HCT116 (cell line): ENCODE results near the gene S1PR4. TPM values are rescaled to one million over a fixed set of nuclear protein-coding genes. Genes with fewer than 3 reads are reported as not detected.

ENCODE experiments used
- ATAC-seq: fragments of 200-7000 bp; cut with Tn5 transposase; 2 replicates; pipeline ENCODE4 v1.9.1; 2020; ENCODE audit warnings: mild to moderate bottlenecking, moderate library complexity
- BruUV-seq: library from RNA; stranded (reverse); fragments of 400-500 nt; replicated peaks from 2 replicates; lab custom pipeline; 2021; lab: Mats Ljungman, UMichigan
- CTCF ChIA-PET: fragments of 300-600 bp; sonication (Branson Sonifier 250); formaldehyde crosslinking; loops from one replicate; lab custom pipeline; 2021; ENCODE audit warnings: antibody characterized with exemption; lab: Charles Lee
- POLR2A ChIA-PET: fragments of 300-600, 350-600 bp; sonication (Branson Sonifier 250); formaldehyde crosslinking; loops from one replicate; lab custom pipeline; 2021; ENCODE audit warnings: antibody characterized with exemption; lab: Charles Lee
- RAD21 ChIA-PET, 2 experiments: fragments of 300-600 bp; sonication (Branson Sonifier 250); formaldehyde crosslinking; loops; one replicate each; lab custom pipeline; 2023; ENCODE audit warnings: low total read pairs in 2 of 2; ENCODE audit not compliant: uncharacterized antibody in 2 of 2, unreplicated experiment in 2 of 2, low non-redundant PET in 1 of 2; lab: Charles Lee
- DNase-seq: peaks from one replicate; pipeline ENCODE4 v3.0.0-alpha.2; 2010; ENCODE audit warnings: low read depth, low spot score
- H2AFZ ChIP-seq: fragments of 200-600 bp; shearing (Covaris generic), sonication (generic); 2 replicates; pipeline ENCODE4 v1.6.1; 2017; ENCODE audit warnings: low read depth, mixed run types, mixed read lengths, antibody characterized with exemption, low read length; ENCODE audit not compliant: poor library complexity, severe bottlenecking
- H3K27ac ChIP-seq: 2 replicates; pipeline ENCODE4 v1.5.1; 2012; ENCODE audit warnings: low read depth, low read length
- H3K27me3 ChIP-seq: fragments of 200-600 bp; sonication (generic); 2 replicates; pipeline ENCODE4 v1.6.1; 2016; ENCODE audit warnings: mixed run types, low read length, mixed read lengths; ENCODE audit not compliant: insufficient read depth
- H3K36me3 ChIP-seq, 2 experiments: fragments of 200-500 bp in 1 of 2; fragments of 200-600 bp in 1 of 2; sonication (Bioruptor generic) in 1 of 2; sonication (generic) in 1 of 2; 2 replicates each; pipeline versions ENCODE4 v1.5.1 to v1.6.1; 2014 to 2016; ENCODE audit warnings: low read length in 2 of 2, inconsistent platforms in 1 of 2, mixed read lengths in 1 of 2, mixed run types in 1 of 2; ENCODE audit not compliant: insufficient read depth in 2 of 2, control insufficient read depth in 1 of 2
- H3K4me1 ChIP-seq, 2 experiments: fragments of 200-600 bp in 1 of 2; sonication (generic) in 1 of 2; 2 replicates each; pipeline versions ENCODE4 v1.5.1 to v1.6.1; 2012 to 2017; ENCODE audit warnings: low read length in 2 of 2, inconsistent platforms in 1 of 2, mild to moderate bottlenecking in 1 of 2, mixed read lengths in 1 of 2, mixed run types in 1 of 2, moderate library complexity in 1 of 2; ENCODE audit not compliant: insufficient read depth in 2 of 2, control insufficient read depth in 1 of 2
- H3K4me2 ChIP-seq: fragments of 200-600 bp; sonication (generic); 2 replicates; pipeline ENCODE4 v1.6.1; 2017; ENCODE audit warnings: mixed run types, low read length, mixed read lengths
- H3K4me3 ChIP-seq, 2 experiments: fragments of 200-600 bp in 1 of 2; sonication (generic) in 1 of 2; replicated peaks in 1 of 2; 2 replicates each; pipeline ENCODE4 v1.5.1; 2011 to 2016; ENCODE audit warnings: low read length in 2 of 2, control low read depth in 1 of 2, low read depth in 1 of 2, mild to moderate bottlenecking in 1 of 2, mixed read lengths in 1 of 2, mixed run types in 1 of 2
- H3K79me2 ChIP-seq: fragments of 200-600 bp; sonication (generic); 2 replicates; pipeline ENCODE4 v1.6.1; 2017; ENCODE audit warnings: mild to moderate bottlenecking, mixed run types, low read length, moderate library complexity, mixed read lengths; ENCODE audit not compliant: insufficient read depth
- H3K9ac ChIP-seq: fragments of 200-600 bp; sonication (generic); 2 replicates; pipeline ENCODE4 v1.6.1; 2016; ENCODE audit warnings: low read length, mixed read lengths
- H3K9me2 ChIP-seq: fragments of 200-600 bp; sonication (generic), shearing (Covaris generic); 2 replicates; pipeline ENCODE4 v1.6.1; 2017; ENCODE audit warnings: mixed run types, mild to moderate bottlenecking, moderate library complexity; ENCODE audit not compliant: insufficient read depth
- H3K9me3 ChIP-seq, 2 experiments: fragments of 200-500 bp in 1 of 2; fragments of 200-600 bp in 1 of 2; sonication (Bioruptor generic) in 1 of 2; sonication (generic) in 1 of 2; 2 replicates each; pipeline ENCODE4 v1.6.1; 2014 to 2017; ENCODE audit warnings: low read length in 2 of 2, mixed read lengths in 2 of 2, inconsistent platforms in 1 of 2, low read depth in 1 of 2, mild to moderate bottlenecking in 1 of 2, mixed run types in 1 of 2, moderate library complexity in 1 of 2; ENCODE audit not compliant: control insufficient read depth in 1 of 2, insufficient read depth in 1 of 2
- H4K20me1 ChIP-seq: fragments of 200-600 bp; sonication (generic), shearing (Covaris generic); 2 replicates; pipeline ENCODE4 v1.6.1; 2017; ENCODE audit warnings: mixed run types, mild to moderate bottlenecking, moderate library complexity; ENCODE audit not compliant: insufficient read depth
- CBX3 ChIP-seq: IDR thresholded peaks from 2 replicates; pipeline ENCODE4 v1.6.1; 2012; ENCODE audit warnings: low read depth
- EGR1 ChIP-seq: IDR thresholded peaks from 2 replicates; pipeline ENCODE4 v1.6.1; 2012; ENCODE audit warnings: low read depth
- FOSL1 ChIP-seq: IDR thresholded peaks from 2 replicates; pipeline ENCODE4 v1.6.1; 2012; ENCODE audit warnings: low read depth
- POLR2AphosphoS5 ChIP-seq: IDR thresholded peaks from 2 replicates; pipeline ENCODE4 v1.6.1; 2011; ENCODE audit warnings: mild to moderate bottlenecking, low read depth, low read length, moderate library complexity
- SIN3A ChIP-seq: IDR thresholded peaks from 2 replicates; pipeline ENCODE4 v1.6.1; 2012; ENCODE audit warnings: low read depth
- TCF7L2 ChIP-seq: IDR thresholded peaks from 2 replicates; pipeline ENCODE4 v1.7.0; 2011; ENCODE audit warnings: borderline replicate concordance, inconsistent platforms; ENCODE audit not compliant: insufficient read depth, insufficient read length; ENCODE audit errors: extremely low read depth
- YY1 ChIP-seq: IDR thresholded peaks from 2 replicates; pipeline ENCODE4 v1.6.1; 2011; ENCODE audit warnings: low read length, low read depth, moderate library complexity, mild to moderate bottlenecking; ENCODE audit not compliant: insufficient replicate concordance; ENCODE audit errors: extremely low read depth
- ZBTB33 ChIP-seq: IDR thresholded peaks from 2 replicates; pipeline ENCODE4 v1.6.1; 2011; ENCODE audit warnings: mild to moderate bottlenecking, low read length, moderate library complexity; ENCODE audit not compliant: insufficient replicate concordance; ENCODE audit errors: extremely low read depth
- intact Hi-C: fragments of 100-400 bp; cut with micrococcal nuclease; formaldehyde crosslinking; loops from 2 replicates; pipeline ENCODE4 v1.10.0; 2022
- total RNA-seq: library from RNA; stranded (reverse); gene quantifications from one replicate; pipeline ENCODE4 v1.2.1, GENCODE V29; 2021; ENCODE audit not compliant: unreplicated experiment
- TF ChIP-seq, protein P1 (sequence below): IDR thresholded peaks from 2 replicates; pipeline ENCODE4 v1.6.1; 2012
- TF ChIP-seq, protein P2 (sequence below), 3 experiments: fragments of 200-600 bp in 1 of 3; sonication (generic) in 1 of 3; IDR thresholded peaks in 2 of 3; conservative IDR thresholded peaks in 1 of 3; 2 replicates each; pipeline ENCODE4 v1.5.1; 2012 to 2017; ENCODE audit warnings: low read depth in 2 of 3, low read length in 2 of 3, antibody characterized with exemption in 1 of 3, borderline replicate concordance in 1 of 3, control low read depth in 1 of 3, mild to moderate bottlenecking in 1 of 3, mixed read lengths in 1 of 3, mixed run types in 1 of 3, moderate library complexity in 1 of 3; ENCODE audit not compliant: insufficient read depth in 1 of 3
- TF ChIP-seq, protein P3 (sequence below): IDR thresholded peaks from 2 replicates; pipeline ENCODE4 v1.6.1; 2012

Gene S1PR4
- total RNA-seq, 1 experiment from 2014 or later, result 0.71 TPM

DNA sequence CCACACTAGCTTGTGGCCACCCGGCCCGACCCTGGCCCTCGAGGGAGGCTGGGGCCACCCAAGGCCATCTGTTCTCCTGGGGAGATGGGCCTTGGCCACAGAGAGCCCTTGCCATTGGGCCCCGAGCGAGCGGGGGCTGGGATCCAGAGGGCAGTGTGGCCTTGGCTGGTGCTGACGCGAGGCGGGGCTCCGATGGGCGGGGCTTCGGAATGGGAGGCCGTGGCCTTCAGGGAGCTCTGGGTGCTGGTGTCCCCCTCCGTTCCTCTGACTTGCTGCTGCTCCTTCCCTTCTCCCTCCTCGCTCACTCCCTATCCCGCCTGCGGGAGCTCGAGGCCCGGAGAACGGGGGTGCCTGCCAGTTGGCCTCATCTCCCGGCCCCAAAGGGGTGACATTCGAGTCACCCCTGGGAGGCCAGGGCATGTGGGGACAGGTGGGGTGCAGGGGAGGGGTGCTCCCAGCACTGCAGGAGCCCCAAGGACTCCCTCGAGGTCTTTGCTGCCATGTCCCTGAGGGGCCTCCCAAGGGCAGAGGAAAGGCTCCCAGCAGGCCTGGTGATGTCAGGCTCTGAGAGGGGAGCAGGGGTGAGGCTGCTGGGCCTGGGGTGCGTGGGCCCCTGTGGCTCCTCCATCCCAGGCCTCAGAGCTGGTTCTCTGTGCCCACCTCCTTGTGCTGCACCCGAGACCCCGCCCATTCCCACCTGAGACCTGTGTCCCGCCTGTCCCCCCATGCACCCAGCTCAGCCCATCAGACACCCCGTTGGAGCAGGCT lies 11.3 kb downstream of the S1PR4 start:
- CTCF ChIA-PET, result no interaction called here
- POLR2A ChIA-PET, result no interaction called here
- no TSS peak for BruUV-seq
- no peaks in the 10 kb centered on the region for H3K27me3 ChIP-seq
- no peak overlapping the region for H3K4me2 ChIP-seq
- peaks cover 9% of the 10 kb centered on the region; the same call in 1 of the 2 replicates for H4K20me1 ChIP-seq
- no peak for TF ChIP-seq ZBTB33
- peaks cover 10 to 26% of the 10 kb centered on the region in 2 experiments; a peak in 3 of 4 replicates for H3K4me1 ChIP-seq
- H2AFZ ChIP-seq, result no peak overlapping the region
- peaks cover 89% of the 10 kb centered on the region for H3K79me2 ChIP-seq
- H3K9me2 ChIP-seq, result no peaks in the 10 kb centered on the region
- ATAC-seq (no peak), DNase-seq (no peak)
- no peak overlapping the region for H3K4me3 ChIP-seq
- RAD21 ChIA-PET, result no interaction called here
- H3K9me3 ChIP-seq, result no peaks in the 10 kb centered on the region
- H3K9ac ChIP-seq, result no peak overlapping the region
- H3K27ac ChIP-seq, result no peak overlapping the region; the same call in 1 of the 2 replicates
- intact Hi-C loops, result no loop called here
- peaks cover 6 to 39% of the 10 kb centered on the region in 2 experiments; a peak in 3 of 4 replicates for H3K36me3 ChIP-seq

DNA sequence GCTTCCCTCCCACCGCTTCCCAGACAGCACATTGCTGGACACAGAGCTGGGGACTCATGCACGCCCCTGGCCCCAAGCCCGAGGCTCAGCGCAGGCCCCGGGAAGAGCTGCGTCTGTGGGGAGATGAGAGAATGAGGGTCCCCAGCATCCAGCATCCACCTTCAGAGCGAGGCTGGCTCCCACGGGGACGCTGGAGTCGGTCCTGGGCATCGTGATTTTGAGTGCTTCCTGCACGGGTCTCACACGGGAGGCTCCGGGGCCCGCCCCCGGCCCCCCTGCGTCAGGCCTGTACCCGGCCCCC lies 11.9 kb downstream of the S1PR4 start:
- Histone ChIP-seq H3K9ac (no peak overlapping the region), H4K20me1 (peaks cover 9% of the 10 kb centered on the region; the same call in 1 of the 2 replicates), H2AFZ (no peak overlapping the region), H3K9me3 (no peaks in the 10 kb centered on the region), H3K79me2 (peaks cover 92% of the 10 kb centered on the region), H3K4me3 (no peak overlapping the region), H3K4me1 (peaks cover 10 to 24% of the 10 kb centered on the region in 2 experiments; a peak in 3 of 4 replicates), H3K36me3 (peaks cover 6 to 39% of the 10 kb centered on the region in 2 experiments; a peak in 3 of 4 replicates), H3K27ac (no peak overlapping the region; the same call in 1 of the 2 replicates), H3K4me2 (no peak overlapping the region), H3K9me2 (no peaks in the 10 kb centered on the region), H3K27me3 (no peaks in the 10 kb centered on the region)
- intact Hi-C loops, result no loop called here
- CTCF ChIA-PET, result no interaction called here
- DNase-seq (no peak), ATAC-seq (no peak)
- POLR2A ChIA-PET, result no interaction called here
- BruUV-seq, result no TSS peak
- RAD21 ChIA-PET, result no interaction called here
- no peak for TF ChIP-seq POLR2AphosphoS5
- TF ChIP-seq SIN3A, result no peak
- TF ChIP-seq, protein P1, sequence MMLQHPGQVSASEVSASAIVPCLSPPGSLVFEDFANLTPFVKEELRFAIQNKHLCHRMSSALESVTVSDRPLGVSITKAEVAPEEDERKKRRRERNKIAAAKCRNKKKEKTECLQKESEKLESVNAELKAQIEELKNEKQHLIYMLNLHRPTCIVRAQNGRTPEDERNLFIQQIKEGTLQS, result no peak
- TF ChIP-seq, protein P2, sequence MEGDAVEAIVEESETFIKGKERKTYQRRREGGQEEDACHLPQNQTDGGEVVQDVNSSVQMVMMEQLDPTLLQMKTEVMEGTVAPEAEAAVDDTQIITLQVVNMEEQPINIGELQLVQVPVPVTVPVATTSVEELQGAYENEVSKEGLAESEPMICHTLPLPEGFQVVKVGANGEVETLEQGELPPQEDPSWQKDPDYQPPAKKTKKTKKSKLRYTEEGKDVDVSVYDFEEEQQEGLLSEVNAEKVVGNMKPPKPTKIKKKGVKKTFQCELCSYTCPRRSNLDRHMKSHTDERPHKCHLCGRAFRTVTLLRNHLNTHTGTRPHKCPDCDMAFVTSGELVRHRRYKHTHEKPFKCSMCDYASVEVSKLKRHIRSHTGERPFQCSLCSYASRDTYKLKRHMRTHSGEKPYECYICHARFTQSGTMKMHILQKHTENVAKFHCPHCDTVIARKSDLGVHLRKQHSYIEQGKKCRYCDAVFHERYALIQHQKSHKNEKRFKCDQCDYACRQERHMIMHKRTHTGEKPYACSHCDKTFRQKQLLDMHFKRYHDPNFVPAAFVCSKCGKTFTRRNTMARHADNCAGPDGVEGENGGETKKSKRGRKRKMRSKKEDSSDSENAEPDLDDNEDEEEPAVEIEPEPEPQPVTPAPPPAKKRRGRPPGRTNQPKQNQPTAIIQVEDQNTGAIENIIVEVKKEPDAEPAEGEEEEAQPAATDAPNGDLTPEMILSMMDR (IDR thresholded peaks at IDR 0.05 in 2 of 3, conservative IDR thresholded peaks at IDR 0.05 in 1 of 3; ENCODE audit: borderline replicate concordance in 1 of 3, insufficient read depth in 1 of 3, low read depth in 2 of 3, low read length in 2 of 3), result no peak
- no peak for TF ChIP-seq CBX3
- TF ChIP-seq EGR1, result no peak
- TF ChIP-seq YY1, result no peak
- no peak for TF ChIP-seq FOSL1
- no peak for TF ChIP-seq ZBTB33
- TF ChIP-seq, protein P3, sequence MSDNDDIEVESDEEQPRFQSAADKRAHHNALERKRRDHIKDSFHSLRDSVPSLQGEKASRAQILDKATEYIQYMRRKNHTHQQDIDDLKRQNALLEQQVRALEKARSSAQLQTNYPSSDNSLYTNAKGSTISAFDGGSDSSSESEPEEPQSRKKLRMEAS, result no peak
- TF ChIP-seq TCF7L2, result no peak
